Natural killer cell treated with Interleukin-12 subunit alpha and Interleukin-12 subunit beta and Interleukin-15 and Interleukin-18, amount 100 ng/mL, for 72 hours (primary cell): ENCODE results near the gene STPG2. TPM values are rescaled to one million over a fixed set of nuclear protein-coding genes. Genes with fewer than 3 reads are reported as not detected.

ENCODE experiments used
- ATAC-seq, 2 donors: fragments of 150-1000 bp; cut with Tn5 transposase in 1 of 2; sonication (Bioruptor Pico), chemical (Tn5 transposase) in 1 of 2; 2 replicates each; pipeline ENCODE4 v1.10.0; 2021
- DNase-seq: peaks from one replicate; pipeline ENCODE4 v3.0.0; 2022; ENCODE audit warnings: low spot score
- H3K27ac Mint-ChIP-seq, 2 donors: 1 replicate in 1 of 2; 2 replicates in 1 of 2; pipeline ENCODE4 v1.8.0; 2022; ENCODE audit warnings: mixed read lengths in 2 of 2, mild to moderate bottlenecking in 1 of 2, moderate library complexity in 1 of 2
- H3K27me3 Mint-ChIP-seq, 2 donors: 1 replicate in 1 of 2; 2 replicates in 1 of 2; pipeline ENCODE4 v1.8.0; 2022; ENCODE audit warnings: mixed read lengths in 2 of 2
- H3K36me3 Mint-ChIP-seq: one replicate; pipeline ENCODE4 v1.8.0; 2022; ENCODE audit warnings: mixed read lengths
- H3K4me1 Mint-ChIP-seq, 2 donors: 1 replicate in 1 of 2; 2 replicates in 1 of 2; pipeline ENCODE4 v1.8.0; 2022; ENCODE audit warnings: low read depth in 2 of 2, mixed read lengths in 2 of 2, mild to moderate bottlenecking in 1 of 2
- H3K4me3 Mint-ChIP-seq: one replicate; pipeline ENCODE4 v1.8.0; 2022; ENCODE audit warnings: mixed read lengths
- H3K9me3 Mint-ChIP-seq: 2 replicates; pipeline ENCODE4 v1.8.0; 2022; ENCODE audit warnings: mixed read lengths
- total RNA-seq, 2 donors: library from RNA; stranded (reverse); gene quantifications; one replicate each; pipeline ENCODE4 v1.2.3, GENCODE V29; 2022

STPG2 gene
- total RNA-seq, 2 donors from 2014 or later: not detected

DNA sequence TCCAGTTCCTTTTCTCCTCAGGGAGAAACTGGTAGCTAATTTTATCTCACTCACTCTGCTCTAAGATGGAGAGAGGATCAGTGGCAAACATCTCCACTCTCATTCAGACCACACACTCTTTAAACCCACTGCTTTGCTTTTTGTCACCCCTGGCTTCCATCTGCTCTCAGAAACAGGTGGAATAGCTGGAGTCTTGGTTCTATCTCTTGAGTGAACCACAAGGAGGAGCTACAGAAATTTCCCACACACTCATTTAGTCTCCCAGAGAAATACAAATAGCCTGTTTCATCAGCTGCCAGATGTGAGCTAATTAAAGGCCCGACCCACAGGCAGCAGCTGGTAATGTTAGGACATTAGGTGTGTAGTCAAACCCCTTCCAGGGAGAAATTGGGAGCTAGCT is 96.6 kb downstream of the STPG2 start:
- Mint-ChIP-seq H3K9me3 (peaks cover 4% of the 10 kb centered on the region), H3K4me1 (no peaks in the 10 kb centered on the region), H3K27ac (no peak overlapping the region), H3K4me3 (no peak overlapping the region), H3K36me3 (no peaks in the 10 kb centered on the region), H3K27me3 (no peaks in the 10 kb centered on the region)
- ATAC-seq (no peak), DNase-seq (no peak)

DNA sequence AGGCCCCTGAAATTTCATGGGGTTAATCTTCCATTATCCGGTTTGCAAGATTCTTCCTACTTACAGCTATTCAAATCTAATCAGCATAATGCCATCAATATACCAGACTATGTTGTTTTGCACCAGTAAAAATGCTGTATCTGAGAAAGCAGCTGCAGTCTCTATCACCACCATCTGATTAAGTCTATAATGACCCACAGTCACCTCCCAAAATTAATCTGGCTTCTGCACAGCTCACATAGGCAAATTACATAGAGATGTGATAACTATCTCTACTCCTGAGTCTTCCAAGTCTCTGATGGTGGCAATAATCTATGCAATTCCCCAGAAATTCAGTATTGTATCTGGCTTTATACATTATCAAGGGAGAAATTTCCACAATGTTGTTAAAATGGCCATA is 113.2 kb downstream of the STPG2 start:
- Mint-ChIP-seq H3K4me1 (no peaks in the 10 kb centered on the region), H3K36me3 (peaks cover 14% of the 10 kb centered on the region), H3K9me3 (peaks cover 29% of the 10 kb centered on the region), H3K27me3 (no peaks in the 10 kb centered on the region), H3K4me3 (no peak overlapping the region), H3K27ac (no peak overlapping the region)
- DNase-seq (no peak), ATAC-seq (no peak)

DNA sequence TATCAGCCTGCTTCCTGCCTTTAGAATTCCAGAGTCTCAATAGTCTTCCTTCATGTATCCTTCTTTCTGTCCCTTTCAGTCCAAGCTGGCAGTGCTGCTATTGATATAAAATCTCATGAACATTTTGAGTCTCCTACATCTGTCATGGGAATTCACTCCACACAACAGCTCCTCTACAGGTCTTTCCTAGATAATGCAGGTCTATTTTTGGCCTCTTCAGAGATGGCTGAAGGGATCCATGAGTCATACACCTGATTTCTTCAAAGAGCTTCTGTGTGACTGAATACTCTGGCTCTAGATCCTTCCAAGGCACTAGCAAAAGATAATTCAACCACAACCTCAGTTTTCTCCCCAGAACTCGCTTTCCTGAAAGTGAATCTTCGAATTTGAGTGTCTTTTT is 115.4 kb downstream of the STPG2 start:
- H3K4me1 Mint-ChIP-seq: no peaks in the 10 kb centered on the region
- H3K27ac Mint-ChIP-seq: no peak overlapping the region
- DNase-seq: no peak
- ATAC-seq: no peak
- H3K27me3 Mint-ChIP-seq: no peaks in the 10 kb centered on the region
- no peak overlapping the region for H3K4me3 Mint-ChIP-seq
- peaks cover 17% of the 10 kb centered on the region for H3K36me3 Mint-ChIP-seq
- H3K9me3 Mint-ChIP-seq: peaks cover 25% of the 10 kb centered on the region

DNA sequence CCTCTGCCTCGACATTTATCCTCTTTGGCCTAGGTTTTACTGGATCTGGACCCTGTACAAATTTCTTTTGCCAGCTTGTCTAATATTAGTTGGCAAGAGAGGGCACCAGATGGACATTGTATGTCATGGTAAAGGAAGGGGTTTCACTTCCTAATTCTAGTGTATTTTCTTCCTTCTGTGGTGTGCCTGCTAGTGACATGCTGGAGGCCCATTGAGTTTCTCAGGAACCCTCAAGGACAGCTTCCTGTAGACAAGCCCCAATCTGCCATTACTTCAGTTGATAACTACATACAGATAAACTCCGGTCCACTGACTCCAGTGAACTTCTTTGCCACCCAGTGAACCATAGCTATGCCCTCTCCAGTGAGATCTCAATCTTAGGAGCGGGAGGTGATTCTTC is 116.9 kb downstream of the STPG2 start:
- DNase-seq: no peak
- Mint-ChIP-seq H3K36me3 (peaks cover 10% of the 10 kb centered on the region), H3K27ac (no peak overlapping the region), H3K9me3 (peaks cover 18% of the 10 kb centered on the region), H3K4me3 (no peak overlapping the region), H3K27me3 (no peaks in the 10 kb centered on the region), H3K4me1 (no peaks in the 10 kb centered on the region)
- ATAC-seq: no peak

DNA sequence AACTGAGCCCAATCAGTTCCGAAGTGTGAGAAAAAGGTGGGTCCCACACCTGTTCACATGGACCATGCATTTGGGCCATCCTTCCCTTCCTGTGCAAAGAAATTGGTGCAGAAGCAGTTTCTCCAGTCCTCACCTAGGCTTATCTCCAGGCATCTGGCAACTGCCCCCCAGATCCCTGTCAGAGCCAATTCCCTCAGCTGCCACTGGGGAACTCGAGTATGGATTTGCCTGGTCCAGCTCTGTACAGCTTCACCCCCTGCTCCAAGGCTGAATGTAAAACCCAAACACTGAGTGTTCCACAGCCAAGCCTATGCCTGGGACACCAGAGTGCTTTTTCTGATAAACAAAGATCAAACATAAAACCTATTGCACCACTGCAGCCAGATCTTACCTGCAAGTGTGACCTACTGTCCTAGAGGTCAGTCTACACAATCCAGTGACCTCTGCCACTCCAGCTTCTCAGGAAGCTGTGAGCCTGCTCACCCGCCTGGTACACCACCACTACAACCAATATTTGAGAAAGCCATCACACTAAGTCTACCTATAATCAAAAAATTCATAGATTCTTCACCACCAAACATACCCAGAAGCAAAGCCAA is 136.4 kb downstream of the STPG2 start:
- no peaks in the 10 kb centered on the region for H3K4me1 Mint-ChIP-seq
- H3K27ac Mint-ChIP-seq: no peak overlapping the region
- no peak overlapping the region for H3K4me3 Mint-ChIP-seq
- DNase-seq (no peak), ATAC-seq (no peak)
- peaks cover 28% of the 10 kb centered on the region for H3K9me3 Mint-ChIP-seq
- peaks cover 6% of the 10 kb centered on the region for H3K36me3 Mint-ChIP-seq
- no peaks in the 10 kb centered on the region for H3K27me3 Mint-ChIP-seq

DNA sequence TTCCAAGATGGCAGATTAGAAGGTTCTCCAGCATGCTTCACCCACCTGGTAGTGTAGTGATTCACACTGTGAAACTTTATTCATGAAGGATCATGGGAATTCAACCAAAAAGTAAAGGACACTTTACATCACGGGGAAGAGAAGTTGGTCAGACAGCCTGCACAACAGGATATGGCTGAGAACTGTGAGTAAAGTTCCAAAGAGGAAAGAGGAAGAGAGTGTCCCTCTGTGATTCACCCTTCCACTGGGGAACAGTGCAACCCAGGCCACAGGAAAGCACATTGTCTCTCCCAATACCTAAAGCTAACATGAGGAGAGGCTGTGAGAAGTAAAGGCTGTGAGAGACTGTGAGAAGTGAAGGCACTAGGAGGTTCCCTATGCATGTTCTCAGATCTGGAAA is 137.2 kb downstream of the STPG2 start:
- no peak overlapping the region for H3K27ac Mint-ChIP-seq
- H3K4me3 Mint-ChIP-seq: no peak overlapping the region
- no peak for DNase-seq
- H3K9me3 Mint-ChIP-seq: peaks cover 21% of the 10 kb centered on the region
- no peak for ATAC-seq
- H3K4me1 Mint-ChIP-seq: no peaks in the 10 kb centered on the region
- no peaks in the 10 kb centered on the region for H3K27me3 Mint-ChIP-seq
- H3K36me3 Mint-ChIP-seq: peaks cover 3% of the 10 kb centered on the region

DNA sequence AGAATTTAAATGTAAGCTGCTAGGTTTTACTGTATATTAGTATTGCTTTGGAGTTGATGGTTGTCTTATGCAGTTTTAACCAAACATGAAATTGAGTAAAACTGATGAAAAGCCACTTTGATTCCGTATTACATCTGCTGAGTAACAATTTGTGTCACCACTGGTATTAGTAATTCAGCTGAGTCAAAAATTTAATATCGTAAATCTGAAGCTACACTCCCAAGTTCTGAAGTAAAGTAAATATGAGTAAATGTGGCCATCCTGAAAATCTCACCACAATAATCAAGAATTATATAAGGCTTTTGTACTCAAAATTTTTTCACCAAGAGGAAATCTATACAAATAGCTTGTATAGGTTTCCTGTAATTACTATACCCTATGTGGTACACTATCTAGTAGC is 142.3 kb downstream of the STPG2 start:
- no peak for ATAC-seq
- Mint-ChIP-seq H3K27ac (no peak overlapping the region), H3K27me3 (no peaks in the 10 kb centered on the region), H3K9me3 (peaks cover 12% of the 10 kb centered on the region), H3K36me3 (no peaks in the 10 kb centered on the region), H3K4me3 (no peak overlapping the region), H3K4me1 (no peaks in the 10 kb centered on the region)
- no peak for DNase-seq

DNA sequence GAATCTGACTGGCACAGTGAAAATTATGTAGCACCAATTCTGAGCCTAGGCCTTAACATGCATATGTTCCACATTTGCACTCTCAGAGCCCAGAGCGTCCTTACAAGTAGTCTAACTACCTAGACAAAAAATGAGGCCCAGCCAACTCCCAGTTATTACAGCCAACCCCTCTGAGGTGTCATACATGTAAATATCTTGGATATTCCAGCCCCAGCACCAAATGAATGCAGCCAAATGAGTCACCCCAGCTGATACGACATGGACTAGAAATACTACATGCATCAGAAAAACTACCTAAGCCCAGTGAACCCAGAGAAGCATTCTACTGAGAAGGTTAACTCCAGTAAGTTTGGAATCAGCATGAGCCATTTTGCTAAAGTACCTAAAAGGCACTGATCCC is 145.1 kb downstream of the STPG2 start:
- no peak overlapping the region for H3K27ac Mint-ChIP-seq

DNA sequence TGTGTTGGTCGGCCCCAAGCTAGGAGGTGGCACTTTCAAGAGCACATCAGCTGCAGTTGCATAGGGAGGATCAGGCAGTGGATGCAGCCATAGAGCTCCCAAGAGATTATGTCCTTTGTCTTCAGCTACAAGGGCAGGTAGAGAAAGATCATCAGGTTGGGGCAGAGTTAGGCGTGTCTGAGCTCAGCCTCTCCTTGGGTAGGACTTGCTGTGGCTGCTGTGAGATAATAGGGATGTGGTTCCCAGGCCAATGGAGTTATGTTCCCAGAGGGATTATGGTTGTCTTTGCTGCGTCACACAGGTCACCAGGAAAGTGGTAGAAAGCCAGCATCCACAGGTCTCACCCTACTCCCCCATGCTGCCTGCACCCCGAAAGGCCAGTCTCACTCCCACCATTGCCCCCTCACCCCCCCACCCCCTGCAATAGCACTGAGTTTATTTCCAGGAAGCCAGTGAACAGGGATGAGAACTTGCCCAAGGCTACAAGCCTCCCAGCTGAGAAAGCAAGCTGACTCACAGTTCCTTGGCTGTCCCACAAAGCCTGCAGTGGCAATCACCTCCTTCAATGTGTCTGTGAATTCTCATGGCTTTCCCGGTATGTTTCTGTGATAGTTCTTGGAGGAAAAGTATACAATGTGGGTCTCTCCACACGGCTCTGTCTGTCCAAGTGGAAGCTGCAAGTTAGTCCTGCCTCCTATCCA is 148.4 kb downstream of the STPG2 start:
- Mint-ChIP-seq H3K4me3 (no peak overlapping the region), H3K9me3 (peaks cover 26% of the 10 kb centered on the region)

More for the DNA sequence above, 145.1 kb downstream of the STPG2 start:
- no peaks in the 10 kb centered on the region for H3K36me3 Mint-ChIP-seq
- H3K4me3 Mint-ChIP-seq: no peak overlapping the region
- peaks cover 23% of the 10 kb centered on the region for H3K9me3 Mint-ChIP-seq
- H3K27me3 Mint-ChIP-seq: no peaks in the 10 kb centered on the region
- no peak for DNase-seq
- H3K4me1 Mint-ChIP-seq: no peaks in the 10 kb centered on the region
- no peak for ATAC-seq

DNA sequence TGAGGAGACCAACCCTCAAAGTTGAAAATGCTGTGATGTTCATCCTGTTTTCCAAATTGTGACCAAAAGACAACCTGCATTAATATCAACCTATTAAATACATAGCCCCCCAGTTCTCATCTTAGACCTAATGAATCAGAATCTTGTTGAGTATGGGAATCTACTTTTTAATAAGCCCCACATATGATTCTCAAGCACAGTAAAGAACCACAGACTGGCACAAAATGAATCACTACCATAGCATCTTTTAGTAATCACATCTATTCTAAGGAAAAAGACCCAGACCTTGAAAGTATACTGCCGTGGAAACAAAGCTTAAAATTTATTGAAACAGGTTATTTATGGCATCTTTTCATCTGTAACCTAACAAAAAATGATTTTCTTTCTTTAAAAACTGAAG is 152.9 kb downstream of the STPG2 start:
- Mint-ChIP-seq H3K4me1 (no peaks in the 10 kb centered on the region), H3K9me3 (peaks cover 13% of the 10 kb centered on the region), H3K36me3 (no peaks in the 10 kb centered on the region), H3K27ac (no peak overlapping the region), H3K27me3 (no peaks in the 10 kb centered on the region), H3K4me3 (no peak overlapping the region)
- no peak for ATAC-seq
- no peak for DNase-seq

More for the DNA sequence above, 148.4 kb downstream of the STPG2 start:
- DNase-seq: no peak
- H3K27ac Mint-ChIP-seq: no peak overlapping the region
- ATAC-seq: no peak
- H3K4me1 Mint-ChIP-seq: no peaks in the 10 kb centered on the region
- H3K27me3 Mint-ChIP-seq: no peaks in the 10 kb centered on the region
- no peaks in the 10 kb centered on the region for H3K36me3 Mint-ChIP-seq

DNA sequence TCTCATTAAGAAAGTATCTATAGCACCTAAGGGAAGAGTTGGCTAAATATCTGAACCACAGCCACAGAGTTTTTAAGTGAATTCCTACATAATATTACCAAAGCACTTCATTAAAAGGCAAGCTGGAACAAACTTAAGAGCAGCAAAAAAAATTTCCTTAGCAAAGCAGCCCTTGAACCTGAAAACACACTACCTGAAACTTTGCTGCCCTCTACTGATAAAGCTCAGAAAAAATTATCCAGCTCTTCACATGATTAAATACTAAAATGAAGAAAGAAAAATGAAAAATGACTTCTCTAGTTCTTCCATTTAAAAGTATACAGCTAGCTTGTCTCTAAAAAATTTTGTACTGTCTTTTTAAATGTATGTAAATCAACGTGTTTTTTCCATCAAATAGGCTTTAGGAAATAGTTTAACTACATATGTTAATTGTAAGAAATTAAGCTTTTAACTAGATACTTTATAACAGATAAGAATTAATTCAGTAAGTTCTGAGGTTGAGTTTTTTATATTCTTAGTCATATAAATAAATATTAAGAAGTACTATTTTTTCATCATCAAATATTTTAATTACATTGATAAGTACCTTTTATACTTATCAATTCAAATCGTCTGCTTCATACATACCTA is 156.1 kb downstream of the STPG2 start:
- no peak overlapping the region for H3K27ac Mint-ChIP-seq
- DNase-seq (no peak), ATAC-seq (no peak)
- no peak overlapping the region for H3K4me3 Mint-ChIP-seq
- H3K4me1 Mint-ChIP-seq: no peaks in the 10 kb centered on the region
- no peaks in the 10 kb centered on the region for H3K27me3 Mint-ChIP-seq
- no peaks in the 10 kb centered on the region for H3K36me3 Mint-ChIP-seq
- H3K9me3 Mint-ChIP-seq: no peaks in the 10 kb centered on the region

DNA sequence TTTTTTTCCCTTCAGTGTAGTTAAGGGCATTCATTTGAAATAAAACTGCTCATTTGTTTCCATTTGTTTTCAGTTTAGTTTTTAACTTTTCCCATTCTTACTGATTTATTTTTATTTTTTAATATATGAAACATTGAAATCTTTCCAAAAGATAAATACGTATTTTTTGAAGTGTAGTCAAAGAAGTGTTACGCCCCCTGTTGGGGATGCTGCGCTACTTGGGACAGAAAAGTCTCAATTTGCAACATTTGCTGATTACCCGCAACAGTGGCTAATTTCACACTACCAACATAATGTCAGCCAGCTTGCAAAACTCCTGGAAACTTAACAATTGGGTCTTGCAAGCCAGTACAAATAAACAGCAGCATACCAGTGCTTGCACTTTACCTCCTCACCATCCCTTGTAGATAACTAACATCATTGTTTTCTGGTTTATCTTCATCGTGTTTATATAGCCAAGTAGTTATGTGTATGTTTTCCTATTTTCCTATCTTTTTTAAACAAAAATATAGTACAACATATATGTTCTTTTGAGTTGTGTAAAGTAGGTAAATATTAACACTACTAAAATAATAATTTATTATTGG is 158.6 kb downstream of the STPG2 start:
- DNase-seq (no peak), ATAC-seq (no peak)
- Mint-ChIP-seq H3K4me3 (no peak overlapping the region), H3K36me3 (no peaks in the 10 kb centered on the region), H3K27ac (no peak overlapping the region), H3K27me3 (no peaks in the 10 kb centered on the region), H3K9me3 (no peaks in the 10 kb centered on the region), H3K4me1 (no peaks in the 10 kb centered on the region)

DNA sequence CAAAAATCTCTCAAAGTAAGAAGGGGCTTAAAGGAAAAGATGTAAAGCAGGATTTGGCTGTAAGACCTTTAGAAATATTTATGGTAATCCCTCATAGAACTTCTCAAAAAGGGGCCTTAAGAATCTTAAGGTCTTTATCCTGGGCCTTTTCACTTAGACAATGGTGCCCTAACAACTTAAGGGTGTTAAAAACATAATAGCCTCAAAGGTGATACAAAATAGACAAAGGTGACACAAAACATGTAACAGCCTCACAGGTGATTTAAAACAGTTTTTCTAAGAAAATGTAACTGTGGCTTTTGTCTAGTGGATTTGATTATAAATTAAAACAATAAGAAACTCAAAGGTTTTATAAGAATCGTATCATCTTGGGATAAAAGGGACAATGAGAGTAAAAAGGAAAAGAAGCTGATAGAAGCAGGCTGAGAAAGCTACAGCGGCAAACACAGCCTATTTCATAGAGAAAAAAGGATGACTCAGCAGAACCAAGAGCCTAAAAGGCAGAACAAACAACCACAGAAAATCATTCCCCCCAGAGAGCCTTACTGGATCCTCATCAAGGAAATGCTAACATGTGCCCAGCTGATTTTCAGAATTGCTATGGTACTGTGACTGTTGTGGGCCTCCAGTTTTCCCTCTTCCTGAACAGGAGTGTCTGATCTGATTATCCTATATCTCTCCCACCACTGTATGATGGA is 164.3 kb downstream of the STPG2 start:
- Mint-ChIP-seq H3K4me1 (no peaks in the 10 kb centered on the region), H3K27me3 (no peaks in the 10 kb centered on the region), H3K36me3 (no peaks in the 10 kb centered on the region), H3K4me3 (no peak overlapping the region), H3K9me3 (peaks cover 11% of the 10 kb centered on the region), H3K27ac (no peak overlapping the region)
- ATAC-seq: no peak
- DNase-seq: no peak
